B cell (primary cell): ENCODE measurements around the gene GLTP. TPM values are rescaled to one million over a fixed set of nuclear protein-coding genes. Genes with fewer than 3 reads are reported as not detected.

Experiments
- ATAC-seq: fragments of 200-7000 bp; cut with Tn5 transposase; one replicate; pipeline ENCODE4 v1.10.0; 2021; ENCODE audit warnings: low read depth, mild to moderate bottlenecking, moderate number of reproducible peaks, moderate library complexity
- CTCF ChIA-PET: fragments of 350-600 bp; sonication (Branson Sonifier 250); formaldehyde crosslinking; loops from one replicate; lab custom pipeline; 2021; ENCODE audit warnings: antibody characterized with exemption, inconsistent platforms; lab: Charles Lee
- POLR2A ChIA-PET: fragments of 350-600 bp; sonication (Branson Sonifier 250); formaldehyde crosslinking; loops from one replicate; lab custom pipeline; 2021; ENCODE audit warnings: antibody characterized with exemption; lab: Charles Lee
- DNase-seq: peaks from one replicate; pipeline ENCODE4 v3.0.0; 2013
- H2AFZ ChIP-seq: 2 replicates; pipeline ENCODE4 v1.6.1; 2012; ENCODE audit warnings: mild to moderate bottlenecking, low read depth, low read length; ENCODE audit not compliant: insufficient read depth, poor library complexity, severe bottlenecking
- H3K27ac ChIP-seq, 2 donors: 1 replicate in 1 of 2; 2 replicates in 1 of 2; pipeline ENCODE4 v1.5.1; 2012 to 2013; ENCODE audit warnings: low read length in 2 of 2, mild to moderate bottlenecking in 2 of 2, moderate library complexity in 1 of 2
- H3K27me3 ChIP-seq, 4 experiments: fragments of 200-600 bp in 1 of 4; sonication (generic) in 1 of 4; replicated peaks in 1 of 4; 1 replicate in 2 of 4; 2 replicates in 2 of 4; pipeline versions ENCODE4 v1.6.1 to v1.7.0; 2013 to 2016; ENCODE audit warnings: low read length in 3 of 4, mild to moderate bottlenecking in 2 of 4, mixed read lengths in 1 of 4, moderate library complexity in 1 of 4; ENCODE audit not compliant: insufficient read depth in 4 of 4, control insufficient read depth in 3 of 4; ENCODE audit errors: control extremely low read depth in 1 of 4
- H3K36me3 ChIP-seq, 2 experiments: replicated peaks in 1 of 2; 1 replicate in 1 of 2; 2 replicates in 1 of 2; pipeline versions ENCODE4 v1.6.1 to v1.7.1; 2013; ENCODE audit warnings: low read length in 1 of 2; ENCODE audit not compliant: insufficient read depth in 2 of 2, control insufficient read depth in 1 of 2; ENCODE audit errors: control extremely low read depth in 1 of 2, extremely low read depth in 1 of 2
- H3K4me1 ChIP-seq, 2 donors: fragments of 200-600 bp in 1 of 2; sonication (generic) in 1 of 2; 1 replicate in 1 of 2; 2 replicates in 1 of 2; pipeline versions ENCODE4 v1.5.1 to v1.6.1; 2013 to 2017; ENCODE audit warnings: low read length in 2 of 2; ENCODE audit not compliant: control insufficient read depth in 2 of 2, insufficient read depth in 2 of 2
- H3K4me2 ChIP-seq: replicated peaks from 2 replicates; pipeline ENCODE3; 2012; ENCODE audit warnings: mild to moderate bottlenecking, low read depth, low read length; ENCODE audit not compliant: poor library complexity, severe bottlenecking
- H3K4me3 ChIP-seq, 5 experiments: fragments of 200-600 bp in 1 of 5; sonication (generic) in 1 of 5; 1 replicate in 3 of 5; 2 replicates in 2 of 5; pipeline versions ENCODE4 v1.5.1 to v1.7.0; 2011 to 2016; ENCODE audit warnings: low read length in 4 of 5, mild to moderate bottlenecking in 4 of 5, low read depth in 2 of 5, control low read depth in 1 of 5, moderate library complexity in 1 of 5; ENCODE audit not compliant: insufficient read depth in 1 of 5; ENCODE audit errors: control extremely low read depth in 1 of 5, extremely low read depth in 1 of 5
- H3K79me2 ChIP-seq: fragments of 200-600 bp; sonication (generic); one replicate; pipeline ENCODE4 v1.6.0; 2016; ENCODE audit warnings: low read length; ENCODE audit not compliant: control insufficient read depth, insufficient read depth
- H3K9ac ChIP-seq: fragments of 200-600 bp; sonication (generic); 2 replicates; pipeline ENCODE4 v1.6.1; 2017; ENCODE audit warnings: mild to moderate bottlenecking, low read length, moderate library complexity
- H3K9me3 ChIP-seq, 3 donors: one replicate each; pipeline versions ENCODE4 v1.6.1 to v1.7.1; 2013; ENCODE audit warnings: low read length in 2 of 3; ENCODE audit not compliant: control insufficient read depth in 2 of 3, insufficient read depth in 1 of 3; ENCODE audit errors: control extremely low read depth in 1 of 3
- H4K20me1 ChIP-seq: 2 replicates; pipeline ENCODE4 v1.6.0; 2012; ENCODE audit warnings: mild to moderate bottlenecking, low read length; ENCODE audit not compliant: insufficient read depth, control insufficient read depth, poor library complexity, severe bottlenecking
- H3K27ac Mint-ChIP-seq: one replicate; pipeline ENCODE4 v1.8.0; 2021; ENCODE audit warnings: mixed read lengths
- H3K27me3 Mint-ChIP-seq: one replicate; pipeline ENCODE4 v1.8.0; 2021; ENCODE audit warnings: mixed read lengths
- H3K4me1 Mint-ChIP-seq: one replicate; pipeline ENCODE4 v1.8.0; 2021; ENCODE audit warnings: mixed read lengths
- H3K4me3 Mint-ChIP-seq: one replicate; pipeline ENCODE4 v1.8.0; 2021; ENCODE audit warnings: mixed read lengths
- H3K9me3 Mint-ChIP-seq: one replicate; pipeline ENCODE4 v1.8.0; 2022; ENCODE audit warnings: mixed read lengths; ENCODE audit not compliant: insufficient read depth
- CTCF ChIP-seq: fragments of 200-600 bp; IDR thresholded peaks from one replicate; pipeline ENCODE4 v1.8.0; 2022; ENCODE audit warnings: antibody characterized with exemption, mild to moderate bottlenecking
- EZH2 ChIP-seq: IDR thresholded peaks from 2 replicates; pipeline ENCODE4 v1.6.1; 2012; ENCODE audit warnings: borderline replicate concordance, low read depth, mild to moderate bottlenecking, moderate library complexity, low read length; ENCODE audit not compliant: insufficient read depth, poor library complexity, severe bottlenecking
- WGBS: methylation state at CpG from one replicate; pipeline ENCODE4 v1.1.5; 2013; ENCODE audit warnings: missing lambda C conversion rate; ENCODE audit not compliant: insufficient coverage; 5-methylcytosine and 5-hydroxymethylcytosine counted together
- intact Hi-C: fragments of 100-400 bp; cut with micrococcal nuclease; formaldehyde crosslinking; loops from one replicate; pipeline ENCODE4 v1.10.0; 2022
- polyA plus RNA-seq: library from polyadenylated mRNA; depleted of rRNA; stranded (reverse); fragments of >200 nt; gene quantifications from 2 replicates; pipeline ENCODE4 v1.2.3, GENCODE V29; 2012
- total RNA-seq, 2 donors: library from RNA; stranded (reverse); fragments of 120-200 nt in 1 of 2; gene quantifications; 1 replicate in 1 of 2; 2 replicates in 1 of 2; pipeline versions ENCODE4 v1.2.3 to v1.2.4, GENCODE V29; 2013 to 2022

GLTP gene
- total and polyA plus RNA-seq, 2 donors (not counting 1 experiment from before 2014, with no cell fraction given): 18.7 to 24.9 TPM

DNA sequence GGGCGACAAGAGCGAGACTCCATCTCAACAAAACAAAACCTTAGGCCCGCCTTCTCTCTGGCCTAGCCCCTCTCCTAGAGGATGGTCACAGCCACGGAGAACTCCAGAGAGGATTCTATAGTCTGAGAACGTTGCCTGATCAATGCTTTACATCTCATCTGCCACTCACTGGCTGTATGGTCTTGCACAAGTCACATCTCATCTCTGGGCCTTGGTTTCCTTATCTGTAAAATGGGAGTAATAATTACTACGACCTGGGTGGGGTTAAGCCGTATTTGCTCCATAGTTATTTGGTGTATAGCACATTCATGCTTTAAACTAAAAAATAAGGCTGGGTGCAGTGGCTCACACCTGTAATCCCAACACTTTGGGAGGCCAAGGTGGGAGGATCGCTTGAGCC lies 55.6 kb downstream of the GLTP start:
- ChIA-PET CTCF (no interaction called here), POLR2A (no interaction called here)
- no peaks in the 10 kb centered on the region for H3K4me1 ChIP-seq
- 85% methylated on average over 5 of the region's 8 CpGs for WGBS
- no peak overlapping the region for H3K4me3 Mint-ChIP-seq
- no peaks in the 10 kb centered on the region for H3K36me3 ChIP-seq
- no peak overlapping the region for H3K4me2 ChIP-seq
- H4K20me1 ChIP-seq: no peaks in the 10 kb centered on the region
- ATAC-seq (no peak), DNase-seq (no peak)
- no peaks in the 10 kb centered on the region for H3K79me2 ChIP-seq
- H3K9ac ChIP-seq: no peak overlapping the region
- no peak overlapping the region for H2AFZ ChIP-seq
- H3K27me3 Mint-ChIP-seq: peaks cover 25% of the 10 kb centered on the region
- no peaks in the 10 kb centered on the region for H3K9me3 ChIP-seq
- no peak overlapping the region for H3K27ac ChIP-seq
- H3K9me3 Mint-ChIP-seq: no peaks in the 10 kb centered on the region
- H3K4me1 Mint-ChIP-seq: no peaks in the 10 kb centered on the region
- no peak for TF ChIP-seq EZH2
- TF ChIP-seq CTCF: no peak
- H3K4me3 ChIP-seq: no peak overlapping the region
- intact Hi-C loops: no loop called here
- no peak overlapping the region for H3K27ac Mint-ChIP-seq
- peaks cover 0 to 2% (median 0%) of the 10 kb centered on the region in 4 experiments for H3K27me3 ChIP-seq

DNA sequence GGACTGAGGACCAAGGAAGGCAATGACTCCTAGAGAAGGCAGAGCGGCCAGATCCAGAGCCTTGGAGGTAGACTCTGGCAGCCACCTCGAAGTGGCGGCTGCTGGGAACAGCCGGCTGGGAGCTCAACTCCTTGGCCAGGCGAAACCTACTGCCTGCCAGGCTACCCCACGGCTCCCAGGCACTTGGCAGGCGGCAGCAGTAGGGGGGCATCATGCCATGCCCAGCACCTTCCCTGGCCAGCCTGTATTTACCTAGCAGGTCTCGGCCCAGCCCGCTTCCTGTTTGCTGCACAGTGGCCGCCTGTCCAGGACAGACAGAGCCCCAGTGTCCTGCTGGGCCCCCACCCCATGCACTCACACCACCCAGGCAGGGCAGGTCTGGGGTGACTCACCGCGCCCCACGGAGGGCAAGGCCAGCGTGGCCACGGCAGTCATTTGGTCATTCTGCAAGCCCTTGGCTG lies 57.4 kb downstream of the GLTP start:
- no peak for TF ChIP-seq CTCF
- no peak for TF ChIP-seq EZH2
- ChIA-PET POLR2A (no interaction called here), CTCF (no interaction called here)
- H3K9me3 Mint-ChIP-seq: no peaks in the 10 kb centered on the region
- peaks cover 32% of the 10 kb centered on the region for H3K27me3 Mint-ChIP-seq
- H3K4me3 Mint-ChIP-seq: no peak overlapping the region
- Histone ChIP-seq H3K9ac (no peak overlapping the region), H3K36me3 (no peaks in the 10 kb centered on the region), H3K9me3 (no peaks in the 10 kb centered on the region), H3K27ac (no peak overlapping the region), H3K79me2 (no peaks in the 10 kb centered on the region), H3K27me3 (peaks cover 0 to 8% (median 0%) of the 10 kb centered on the region in 4 experiments), H3K4me3 (no peak overlapping the region), H2AFZ (no peak overlapping the region), H3K4me1 (no peaks in the 10 kb centered on the region), H3K4me2 (no peak overlapping the region), H4K20me1 (no peaks in the 10 kb centered on the region)
- no peak for ATAC-seq
- no peaks in the 10 kb centered on the region for H3K4me1 Mint-ChIP-seq
- no peak overlapping the region for H3K27ac Mint-ChIP-seq
- intact Hi-C loops: no loop called here
- no peak for DNase-seq
- 94% methylated on average over 13 of the region's 15 CpGs for WGBS
